Fibroblast of peridontal ligament (primary cell): Measurements from ENCODE around the gene SLIT3.

Source experiments
- DNase-seq: peaks from one replicate; pipeline ENCODE4 v3.0.0-alpha.2; 2010; ENCODE audit errors: extremely low read depth

The SLIT3 gene

DNA sequence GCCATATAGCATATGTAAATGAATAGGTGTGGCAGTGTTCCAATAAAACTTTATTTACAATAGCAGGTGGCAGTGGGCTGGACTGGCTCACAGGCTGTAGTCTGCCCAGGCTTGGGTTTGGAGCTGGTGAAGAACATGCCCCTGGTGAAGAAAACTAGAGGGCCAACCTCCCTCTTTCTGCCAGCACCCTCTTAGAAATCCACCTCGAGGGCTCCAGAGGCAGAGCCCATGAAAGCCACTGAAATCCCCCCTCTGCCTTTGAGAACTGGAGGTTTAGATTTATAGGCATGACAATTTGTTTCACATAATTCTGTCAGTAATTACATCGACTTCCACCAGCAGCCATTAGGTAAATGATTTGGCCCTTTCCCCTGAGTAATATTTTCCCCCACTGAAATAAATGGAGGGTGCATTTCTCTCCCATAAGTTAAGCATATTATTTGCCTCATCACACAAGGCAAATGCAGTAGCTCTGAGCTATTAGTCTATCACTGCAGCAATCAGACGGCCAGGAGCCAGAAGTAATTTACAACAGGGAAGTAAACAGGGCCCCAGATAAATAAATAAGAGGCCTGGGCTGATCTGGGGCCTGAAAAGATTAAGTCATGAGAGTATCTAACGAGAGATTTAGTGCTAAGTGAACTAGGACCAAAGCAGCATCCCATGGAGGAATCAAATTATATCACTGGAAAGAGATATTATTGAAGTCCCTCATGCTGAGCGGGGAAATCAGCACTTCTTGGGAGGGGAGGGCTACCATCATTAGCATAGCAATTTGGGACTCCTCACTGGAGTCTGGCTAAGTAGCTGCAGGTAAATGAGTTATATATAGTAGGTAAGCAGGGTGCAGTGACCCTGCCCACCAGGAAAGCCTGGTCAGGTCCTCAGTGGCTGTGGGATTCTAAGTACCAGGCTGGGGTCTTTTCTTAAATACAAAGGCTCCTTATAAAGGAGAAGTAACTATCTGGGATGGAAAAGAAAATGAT, 123.9 kb downstream of the SLIT3 start:
- DNase-seq, result no peak

DNA sequence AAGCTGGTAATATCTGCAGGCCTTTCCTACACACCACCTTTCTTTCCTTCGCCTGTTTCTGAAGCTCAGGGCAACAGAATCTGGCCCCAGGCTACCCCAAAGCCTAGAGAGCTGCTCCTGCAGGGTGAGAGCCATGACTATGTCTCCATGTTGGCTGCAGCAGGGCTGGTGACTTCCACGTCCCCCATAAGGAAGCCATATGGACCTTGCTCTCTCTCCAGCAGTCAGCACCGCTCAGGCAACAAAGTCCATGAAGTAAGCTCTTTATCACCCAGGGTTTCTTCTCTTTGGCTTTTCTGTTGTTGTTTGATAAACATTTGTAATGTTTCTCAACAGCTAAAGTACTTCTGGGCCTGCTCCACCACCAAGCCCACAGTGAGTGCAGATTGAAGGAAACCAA, 125.2 kb downstream of the SLIT3 start:
- DNase-seq, result no peak

DNA sequence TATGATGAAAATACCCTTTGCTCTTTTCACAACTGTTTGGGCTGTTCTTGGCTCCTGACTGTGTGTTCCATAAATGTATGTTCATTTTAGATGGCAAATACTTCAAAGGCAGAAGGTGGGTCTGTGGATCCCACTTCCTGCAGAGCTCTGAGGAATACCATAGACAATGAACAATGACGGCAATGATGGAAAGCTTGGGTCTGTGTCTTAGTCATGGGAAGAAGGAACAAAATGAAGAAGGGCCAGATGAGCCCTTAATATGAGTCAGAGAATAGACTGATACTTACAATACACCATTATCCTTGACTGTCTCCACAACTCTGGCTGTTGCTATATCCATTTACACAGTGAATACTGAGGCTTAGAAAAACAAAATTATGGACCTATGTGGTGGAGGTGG, 126.0 kb downstream of the SLIT3 start:
- DNase-seq, result no peak

DNA sequence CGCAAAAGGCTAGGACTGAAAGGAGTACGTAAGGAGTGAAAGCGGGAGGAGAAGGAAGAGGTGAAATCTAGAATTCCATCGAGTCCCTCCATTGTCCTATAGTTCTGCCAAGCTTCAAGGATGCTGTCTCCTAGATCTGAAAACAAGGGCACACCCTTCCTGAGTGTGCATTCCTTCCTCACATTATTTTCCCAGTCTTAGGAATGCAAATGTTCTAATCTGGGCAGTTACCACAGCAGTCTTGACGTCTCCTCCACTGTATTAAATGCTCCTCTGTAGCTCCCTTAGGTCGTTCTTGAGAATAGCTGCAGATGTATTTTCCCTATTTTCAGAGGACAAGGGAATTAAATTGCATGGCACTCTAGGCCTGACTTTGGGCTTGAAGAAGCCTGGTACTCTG, 127.6 kb downstream of the SLIT3 start:
- DNase-seq, result peak; percentile 35

DNA sequence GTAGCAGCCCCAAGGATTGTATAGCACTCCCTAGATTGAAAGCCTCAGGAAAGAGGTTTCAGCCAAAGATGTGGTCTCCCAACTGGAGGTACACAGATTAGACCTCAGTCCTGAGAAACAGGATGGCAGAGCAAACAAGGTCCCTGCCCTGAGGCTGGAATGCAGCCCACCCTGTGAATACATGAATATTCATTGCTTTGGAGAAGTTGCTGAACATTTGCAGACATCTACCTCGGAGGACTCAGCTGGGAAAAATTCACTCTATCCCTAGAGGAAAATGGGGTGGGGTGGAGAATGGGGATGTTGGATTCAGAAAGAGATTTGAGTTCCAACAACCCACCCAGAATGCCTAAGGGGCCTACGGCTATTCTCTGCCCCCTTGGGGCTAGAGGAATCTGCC, 129.4 kb downstream of the SLIT3 start:
- DNase-seq, result no peak

DNA sequence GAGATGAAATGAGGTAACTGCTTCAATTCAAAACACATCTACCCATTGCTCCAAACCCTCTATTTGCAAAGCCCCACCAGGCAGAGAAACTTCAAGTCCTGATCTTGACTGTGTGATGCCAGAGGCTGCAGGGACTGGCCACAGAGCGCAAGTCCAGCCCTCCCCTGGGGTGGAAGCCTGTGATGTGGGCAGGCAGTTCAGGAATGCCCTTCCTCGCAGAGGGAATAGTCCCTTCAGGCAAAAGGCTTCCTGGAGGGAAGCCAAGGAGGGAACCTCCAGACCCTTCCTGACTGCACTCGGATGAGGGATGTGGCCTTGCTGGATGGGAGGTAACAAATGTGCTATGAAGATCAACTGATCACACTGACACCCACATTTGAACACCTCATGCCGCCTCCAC, 131.2 kb downstream of the SLIT3 start:
- DNase-seq, result no peak

DNA sequence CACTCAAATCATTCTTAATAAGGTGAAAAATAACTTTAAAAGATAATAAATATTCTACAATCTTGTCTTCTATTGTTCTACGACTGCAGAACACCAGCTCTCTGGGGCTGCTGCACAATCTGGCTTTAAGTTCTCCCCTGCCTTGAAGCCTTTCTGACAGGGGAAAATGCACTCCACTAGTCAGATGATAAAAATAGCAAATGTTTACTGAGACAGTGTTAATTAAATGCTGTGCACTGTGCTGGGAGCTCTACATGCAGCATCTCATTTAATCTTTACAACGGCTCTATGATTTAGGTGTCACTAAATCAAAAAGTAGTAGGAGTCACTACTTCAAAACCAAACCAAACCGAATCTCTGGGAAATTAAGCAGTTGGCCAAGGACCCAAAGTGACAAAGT, 132.7 kb downstream of the SLIT3 start:
- no peak for DNase-seq

DNA sequence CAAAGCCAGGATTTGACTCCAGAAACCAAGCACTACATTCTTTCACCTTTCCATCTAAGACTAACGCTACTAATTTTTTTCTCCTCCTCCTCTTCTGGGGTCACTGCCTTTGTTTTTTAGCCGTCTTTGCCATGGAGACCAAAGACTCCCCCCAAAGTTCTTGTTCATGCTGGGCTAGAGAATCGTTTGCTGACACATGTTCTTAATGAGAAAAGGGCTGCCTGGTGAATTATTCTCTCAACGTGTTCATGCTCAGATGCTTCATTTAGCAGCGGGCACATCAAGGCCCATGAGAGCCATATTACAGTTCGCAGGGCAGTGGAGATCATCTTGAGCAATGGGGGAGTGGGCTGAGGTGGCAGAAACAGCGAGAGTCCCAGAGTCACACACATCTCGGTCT, 134.9 kb downstream of the SLIT3 start:
- no peak for DNase-seq

DNA sequence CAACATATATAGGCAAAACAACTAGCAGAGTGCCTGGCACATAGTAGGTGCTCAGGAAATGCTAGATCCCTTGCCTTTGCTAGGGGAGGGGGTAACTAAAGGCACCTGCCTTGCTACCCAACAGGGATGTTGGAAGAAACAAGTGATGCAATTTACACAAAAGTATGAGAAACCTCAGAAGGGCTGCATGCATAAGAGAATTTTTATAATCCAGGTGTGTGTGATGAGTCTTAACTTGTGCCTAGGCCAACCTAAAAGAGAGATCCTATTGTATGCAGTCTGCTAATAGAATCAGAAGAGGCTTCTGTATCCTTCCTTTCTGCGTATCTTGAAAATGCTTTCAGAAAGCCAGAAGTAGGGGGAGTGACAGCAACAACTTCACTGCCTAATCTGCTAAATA, 135.9 kb downstream of the SLIT3 start:
- no peak for DNase-seq

DNA sequence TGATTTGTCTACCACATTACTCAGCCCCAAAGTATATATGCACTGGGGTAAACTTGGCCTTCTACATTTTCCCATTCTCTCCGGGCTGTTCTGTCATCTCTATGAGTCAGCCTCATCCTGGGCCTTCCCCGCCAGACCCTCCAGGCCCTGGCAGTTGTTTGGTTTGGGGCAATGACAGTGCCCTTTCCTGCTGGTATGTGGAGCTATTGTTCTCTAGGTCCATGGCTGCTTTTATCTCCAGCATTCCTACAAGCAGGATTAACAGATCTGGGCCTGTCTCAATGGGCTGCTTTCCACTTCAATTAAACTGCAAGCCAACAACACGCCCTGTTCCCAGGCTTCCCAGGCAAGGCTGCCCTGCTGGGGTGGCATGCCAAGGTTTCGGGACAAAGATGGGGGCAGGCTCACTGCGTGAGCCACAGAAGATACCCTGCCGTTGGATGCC, 136.4 kb downstream of the SLIT3 start:
- DNase-seq, result peak; percentile 73

DNA sequence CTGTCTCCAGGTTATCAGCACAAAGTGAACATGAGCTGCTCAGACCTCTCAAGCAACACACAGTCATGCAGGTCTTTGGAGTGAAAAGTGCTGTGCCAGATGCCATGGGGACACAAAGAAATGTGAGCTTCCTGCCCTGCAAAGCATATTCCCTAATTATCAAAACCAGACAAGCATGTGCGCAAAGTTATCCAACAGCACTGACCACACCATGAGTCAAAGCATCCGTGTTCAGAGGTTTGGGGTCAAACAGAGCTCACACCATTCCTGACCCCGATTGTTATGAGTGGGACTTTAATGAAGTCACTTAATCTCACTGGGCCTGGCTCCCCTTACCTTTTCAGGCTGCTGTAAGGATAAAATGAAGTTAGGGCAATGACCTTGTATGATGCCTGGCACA, 138.5 kb downstream of the SLIT3 start:
- peak; percentile 75 for DNase-seq

DNA sequence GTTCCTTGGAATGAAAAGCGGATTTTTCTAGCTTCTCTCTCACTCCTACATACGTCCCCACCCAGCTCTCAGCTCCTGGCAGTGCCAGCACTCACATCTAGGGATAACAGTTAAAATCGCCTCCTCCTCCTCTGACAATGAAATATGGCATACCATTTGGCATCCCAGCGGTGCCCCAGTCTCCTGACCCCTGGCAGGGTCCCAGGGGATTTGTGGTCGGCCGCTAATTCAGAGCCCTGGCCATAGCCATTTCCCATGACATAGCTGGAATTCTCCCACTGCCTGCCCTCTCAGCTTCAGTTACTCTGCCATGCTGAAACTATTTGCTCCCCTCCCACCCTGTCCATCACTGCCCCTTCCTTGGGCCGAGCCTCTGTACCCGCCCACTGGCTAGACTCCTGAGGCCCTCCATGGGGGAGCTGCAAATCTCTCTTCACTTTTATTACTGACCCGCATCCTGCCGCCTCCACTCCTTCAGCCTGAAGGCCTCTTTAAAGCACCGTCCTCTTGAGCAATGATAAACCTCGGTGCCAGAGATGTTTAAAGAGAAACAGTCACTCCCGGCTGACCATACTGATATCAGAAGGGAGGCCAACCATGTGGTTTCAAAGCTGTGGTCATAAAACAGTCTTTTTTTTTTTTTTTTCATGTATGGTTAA, 139.8 kb downstream of the SLIT3 start:
- DNase-seq, result peak; percentile 97

DNA sequence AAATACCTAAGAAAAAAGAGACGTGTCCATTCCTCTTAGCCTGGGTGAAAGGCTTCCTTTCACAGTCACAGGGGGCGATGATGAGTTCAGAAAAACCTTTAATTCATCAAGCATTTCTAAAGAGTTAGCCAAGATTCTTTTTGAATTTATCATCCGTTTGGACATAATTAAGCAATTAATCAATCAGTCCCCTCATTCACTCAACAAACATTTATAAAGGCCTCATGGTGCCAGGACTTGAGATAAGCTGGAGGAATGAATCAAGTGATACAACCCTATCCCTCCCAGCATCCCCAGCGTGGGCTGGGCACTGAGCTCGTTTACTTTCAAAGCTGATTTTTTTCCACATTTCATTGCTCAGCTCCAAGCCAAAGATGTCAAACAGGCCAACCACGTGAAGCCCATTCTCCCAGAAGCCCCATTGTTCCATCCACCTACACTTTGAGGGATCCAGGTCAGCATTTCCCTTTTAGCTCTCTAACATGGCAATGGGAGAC, 140.5 kb downstream of the SLIT3 start:
- no peak for DNase-seq

DNA sequence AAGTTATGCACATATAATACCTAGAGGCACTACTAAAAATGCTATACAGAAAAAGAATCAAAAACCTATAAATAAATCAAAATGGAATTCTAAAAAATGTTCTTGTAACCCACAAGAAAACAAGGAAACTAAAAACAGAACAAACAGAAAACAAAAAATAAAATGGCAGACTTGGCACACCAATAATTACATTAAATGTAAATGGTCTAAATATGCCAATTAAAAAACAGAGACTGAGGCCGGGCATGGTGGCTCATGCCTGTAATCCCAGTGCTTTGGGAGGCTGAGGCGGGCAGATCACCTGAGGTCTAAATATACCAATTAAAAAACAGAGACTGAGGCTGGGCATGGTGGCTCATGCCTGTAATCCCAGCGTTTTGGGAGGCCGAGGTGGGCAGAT, 142.2 kb downstream of the SLIT3 start:
- DNase-seq, result no peak

DNA sequence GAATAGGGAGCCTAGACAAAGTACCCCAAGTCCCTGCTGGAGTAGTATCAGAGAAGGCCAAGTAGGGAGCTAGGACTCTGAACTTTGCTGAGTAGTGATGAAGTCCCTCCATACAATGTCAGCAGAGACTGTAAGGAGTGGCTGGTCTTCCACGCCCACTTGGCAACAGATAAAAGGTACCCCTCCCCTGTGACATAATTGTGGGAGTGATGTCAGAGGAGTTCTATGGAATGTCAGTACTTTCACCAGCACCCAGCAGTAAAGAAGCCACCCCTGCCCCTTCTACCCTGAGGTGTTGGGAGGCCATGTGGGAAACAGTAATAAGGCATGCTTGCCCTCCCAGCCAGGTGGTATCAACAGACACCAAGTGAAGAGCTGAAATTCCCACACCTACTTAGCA, 143.9 kb downstream of the SLIT3 start:
- DNase-seq, result no peak

DNA sequence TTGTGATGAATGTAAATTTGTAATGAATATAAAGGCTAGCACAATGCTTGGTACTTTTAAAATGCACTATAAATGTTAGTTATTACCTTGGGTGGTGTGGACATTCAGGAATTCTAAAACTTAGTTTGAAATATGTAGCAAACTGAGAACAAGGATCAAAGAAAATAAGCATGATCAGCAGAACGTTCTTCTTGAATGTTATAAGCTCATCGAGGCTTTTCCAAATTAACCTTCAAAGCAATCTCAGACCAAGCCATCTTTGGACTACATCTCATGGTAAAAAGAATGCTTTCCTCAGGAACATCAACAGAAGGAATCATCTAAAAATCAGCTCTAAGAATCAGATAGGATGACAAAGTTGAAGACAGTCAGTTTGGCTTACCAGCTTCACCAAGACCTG, 146.3 kb downstream of the SLIT3 start:
- no peak for DNase-seq

DNA sequence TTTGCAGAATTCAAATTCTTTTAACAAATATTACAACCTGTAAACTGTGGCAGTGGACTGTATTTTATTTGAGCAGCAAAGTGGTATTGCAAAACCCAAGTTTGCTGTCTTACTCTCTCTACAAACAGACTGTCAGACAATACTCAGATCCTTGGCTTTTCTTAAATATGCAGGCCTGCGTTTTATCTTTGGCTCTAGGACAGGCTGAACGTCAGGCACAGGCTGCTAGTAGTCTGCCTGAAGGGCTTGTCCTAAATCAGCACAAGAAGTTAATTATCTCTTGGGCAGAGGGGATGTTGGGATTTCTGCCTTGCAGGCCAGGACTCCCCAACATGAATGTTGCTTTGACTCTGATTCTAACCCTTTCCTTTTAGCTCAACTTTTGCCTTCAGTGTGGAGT, 147.5 kb downstream of the SLIT3 start:
- DNase-seq, result peak; percentile 34

DNA sequence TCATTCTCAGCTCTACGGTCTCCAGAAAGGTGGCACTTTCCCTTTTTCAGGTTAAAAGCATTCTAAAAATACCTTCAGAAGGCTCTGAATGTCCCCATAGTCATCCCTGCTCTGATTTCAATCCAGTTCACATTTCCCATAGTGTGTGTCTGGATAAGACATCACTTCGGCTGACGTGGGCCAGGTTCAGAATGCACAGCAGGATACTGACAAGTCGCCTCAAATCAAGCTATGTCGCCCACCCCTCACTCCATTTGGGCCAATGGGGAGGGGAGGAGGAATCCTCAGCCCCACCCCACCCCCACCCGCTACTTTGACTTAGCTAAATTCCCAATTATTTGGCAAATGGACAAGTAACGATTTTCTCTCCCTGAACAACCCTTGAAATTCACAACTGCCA, 148.0 kb downstream of the SLIT3 start:
- no peak for DNase-seq

DNA sequence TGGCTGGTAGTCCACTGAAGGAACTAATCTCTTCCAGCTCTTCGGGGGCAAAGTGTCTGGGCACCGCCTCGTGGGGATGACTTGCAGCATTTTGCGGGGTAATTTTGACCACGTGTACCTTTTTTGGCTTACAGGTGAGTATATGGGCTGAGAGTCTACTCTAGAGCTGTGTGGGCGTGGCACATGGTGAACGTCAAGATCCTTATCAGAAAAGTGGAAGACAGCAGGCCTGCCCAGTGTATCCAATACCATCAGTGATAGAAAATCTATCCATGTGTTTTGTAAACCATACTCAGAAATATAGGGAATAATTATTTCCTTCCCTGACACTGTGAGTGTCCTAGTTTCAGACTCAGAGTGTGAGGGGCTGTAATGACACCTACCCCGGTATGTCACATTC, 148.5 kb downstream of the SLIT3 start:
- no peak for DNase-seq

DNA sequence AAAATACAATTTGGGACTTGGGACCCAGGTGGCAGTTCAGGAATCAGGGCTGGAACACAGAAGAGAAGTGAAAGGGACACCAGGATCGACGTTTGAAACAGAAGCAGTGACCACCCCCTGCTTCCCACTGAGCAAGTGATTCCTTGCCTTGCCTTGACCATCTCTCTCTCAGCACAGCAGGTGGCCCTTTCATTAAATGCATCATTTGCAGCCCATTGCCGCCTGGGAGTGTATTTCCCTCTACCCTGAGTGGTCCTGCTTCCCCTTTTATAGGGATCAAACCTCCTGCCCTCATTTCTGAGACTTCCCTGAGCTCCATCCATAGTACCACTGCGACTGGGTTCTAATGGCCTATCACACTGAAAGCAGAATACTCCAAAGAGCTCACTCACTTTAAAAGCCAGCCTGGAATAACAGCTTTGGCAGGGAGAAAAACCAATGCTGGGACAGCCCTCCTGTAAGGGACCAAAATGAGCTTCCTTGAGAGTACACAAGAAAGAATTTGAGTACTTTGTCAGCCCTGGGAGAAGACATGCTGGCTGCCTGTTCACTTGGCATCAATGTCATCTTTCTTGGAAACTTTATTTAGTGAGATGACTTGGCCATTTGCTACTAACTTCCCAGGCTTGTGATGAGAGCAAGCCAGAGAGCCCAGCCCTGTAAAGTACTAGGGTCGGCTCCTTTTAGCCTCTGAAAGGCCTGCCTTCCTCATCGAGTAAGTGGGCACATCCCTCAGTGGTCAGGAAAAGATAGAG, 149.7 kb downstream of the SLIT3 start:
- no peak for DNase-seq

DNA sequence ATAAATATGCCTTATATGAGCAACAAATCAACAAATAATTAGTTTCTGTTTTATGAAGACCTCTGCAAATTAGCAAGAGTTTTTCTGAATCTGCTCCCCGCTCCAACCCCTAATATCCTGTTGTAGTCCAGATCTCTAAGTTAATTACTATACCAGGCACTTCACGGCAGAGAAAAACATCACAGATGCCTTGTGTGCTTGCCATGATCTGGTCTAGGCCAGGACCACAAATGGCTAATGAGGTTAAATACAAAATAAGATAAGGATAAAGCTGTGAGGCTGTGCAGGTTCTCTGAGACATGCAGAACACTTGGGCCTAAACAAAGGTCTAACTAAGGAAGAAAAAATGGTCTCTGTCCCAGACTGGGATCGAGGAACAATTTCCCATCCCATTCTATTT, 150.8 kb downstream of the SLIT3 start:
- no peak for DNase-seq

DNA sequence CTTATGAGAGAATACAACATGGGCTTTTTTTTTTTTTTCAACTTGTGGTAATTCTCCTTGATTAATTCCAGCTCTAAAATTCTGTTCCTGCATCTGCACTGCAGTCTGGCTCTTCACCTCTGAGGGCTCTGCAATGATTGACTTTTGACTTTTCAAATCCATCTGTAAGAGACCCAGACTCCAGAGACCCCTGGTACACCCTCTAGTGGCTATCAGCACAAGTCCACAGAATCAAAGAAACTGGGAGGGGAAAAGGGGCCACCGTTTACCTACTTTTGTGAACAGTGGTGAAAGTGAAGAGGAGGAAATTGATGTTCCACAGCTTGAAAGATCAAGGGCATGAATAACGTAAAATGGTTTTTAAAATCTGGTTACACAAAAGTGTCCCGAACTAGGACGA, 151.6 kb downstream of the SLIT3 start:
- no peak for DNase-seq
